Psoas muscle (tissue), 8 donors: ENCODE results near the gene NEFH. TPM values are rescaled to one million over a fixed set of nuclear protein-coding genes. Genes with fewer than 3 reads are reported as not detected.

Experiments
- ATAC-seq, 4 donors: fragments of 200-7000 bp; cut with Tn5 transposase; one replicate each; pipeline ENCODE4 v1.9.1; 2020; ENCODE audit warnings: moderate library complexity in 3 of 4, mild to moderate bottlenecking in 2 of 4
- DNase-seq, 2 donors: peaks; one replicate each; pipeline ENCODE4 v3.0.0-alpha.2; 2020
- H3K27ac ChIP-seq: fragments of 200-600 bp; one replicate; pipeline ENCODE4 v1.8.0; 2022
- H3K27me3 ChIP-seq, 3 donors: fragments of 200-600 bp in 1 of 3; one replicate each; pipeline versions ENCODE4 v1.6.1 to v1.8.0; 2013 to 2022; ENCODE audit warnings: low read length in 2 of 3, mild to moderate bottlenecking in 2 of 3, moderate library complexity in 1 of 3; ENCODE audit not compliant: insufficient read depth in 3 of 3
- H3K36me3 ChIP-seq, 2 donors: fragments of 200-600 bp in 1 of 2; one replicate each; pipeline versions ENCODE4 v1.6.1 to v1.8.0; 2013 to 2022; ENCODE audit warnings: low read depth in 1 of 2, mild to moderate bottlenecking in 1 of 2, moderate library complexity in 1 of 2; ENCODE audit not compliant: insufficient read depth in 1 of 2
- H3K4me1 ChIP-seq: fragments of 200-600 bp; one replicate; pipeline ENCODE4 v1.8.0; 2022
- H3K4me3 ChIP-seq: fragments of 200-600 bp; one replicate; pipeline ENCODE4 v1.8.0; 2022; ENCODE audit warnings: mild to moderate bottlenecking
- H3K9me3 ChIP-seq: fragments of 200-600 bp; one replicate; pipeline ENCODE4 v1.8.0; 2022
- WGBS, 3 donors: extraction: QIAGEN DNeasy Blood & Tissue Kit; methylation state at CpG; one replicate each; pipeline versions ENCODE4 v1.1.6 to v1.1.7; 2013; 5-methylcytosine and 5-hydroxymethylcytosine counted together
- intact Hi-C, 2 donors: fragments of 100-400 bp; cut with DNase I; formaldehyde crosslinking; loops; one replicate each; pipeline versions ENCODE4 v1.11.0 to v1.14.2; 2022
- polyA plus RNA-seq, 3 donors: library from polyadenylated mRNA; stranded (reverse); fragments of 200-250 nt; gene quantifications; one replicate each; pipeline ENCODE4 v1.2.3, GENCODE V29; 2013
- total RNA-seq, 4 donors: library from RNA; stranded (reverse); fragmentation: NEBNext Ultra II Directional in 2 of 4; extraction: Animal tissue kit (Norgen Biotek cat#: 25700) in 2 of 4; gene quantifications; one replicate each; pipeline versions ENCODE4 v1.2.1 to v1.2.4, GENCODE V29; 2021 to 2023
- TF ChIP-seq, protein P1 (sequence below): fragments of 200-600 bp; IDR thresholded peaks from one replicate; pipeline ENCODE4 v1.8.0; 2022; ENCODE audit warnings: antibody characterized with exemption
- donor health status: healthy with polysubstance abuse.
- donor health status: DM: no; HTN: no; CAD: no; lungs with moderate emphysema.
- donor health status: Bipolar disorder and iron deficiency.
- donor health status: healthy.
- donor health status: DM: yes; HTN: yes; CAD: no.
- donor health status: DM: no; HTN: no; CAD: no.
- donor health status: DM: no; HTN: no; CAD: no.
- donor health status: DM: yes; HTN: yes; CAD: no.

The NEFH gene
- total and polyA plus RNA-seq, 7 donors, result 0.06 to 0.54 (median 0.18) TPM

- 86 to 91% (median 87%) methylated on average over 5 of the region's 5 CpGs for WGBS, 3 donors
- Histone ChIP-seq H3K9me3 (no peaks in the 10 kb centered on the region), H3K4me3 (no peak overlapping the region), H3K36me3 (no peaks in the 10 kb centered on the region), H3K4me1 (no peaks in the 10 kb centered on the region), H3K27ac (no peak overlapping the region), H3K27me3 (peaks cover 0 to 2% (median 0%) of the 10 kb centered on the region in 3 donors)
- no peak for ATAC-seq
- TF ChIP-seq, protein P1, sequence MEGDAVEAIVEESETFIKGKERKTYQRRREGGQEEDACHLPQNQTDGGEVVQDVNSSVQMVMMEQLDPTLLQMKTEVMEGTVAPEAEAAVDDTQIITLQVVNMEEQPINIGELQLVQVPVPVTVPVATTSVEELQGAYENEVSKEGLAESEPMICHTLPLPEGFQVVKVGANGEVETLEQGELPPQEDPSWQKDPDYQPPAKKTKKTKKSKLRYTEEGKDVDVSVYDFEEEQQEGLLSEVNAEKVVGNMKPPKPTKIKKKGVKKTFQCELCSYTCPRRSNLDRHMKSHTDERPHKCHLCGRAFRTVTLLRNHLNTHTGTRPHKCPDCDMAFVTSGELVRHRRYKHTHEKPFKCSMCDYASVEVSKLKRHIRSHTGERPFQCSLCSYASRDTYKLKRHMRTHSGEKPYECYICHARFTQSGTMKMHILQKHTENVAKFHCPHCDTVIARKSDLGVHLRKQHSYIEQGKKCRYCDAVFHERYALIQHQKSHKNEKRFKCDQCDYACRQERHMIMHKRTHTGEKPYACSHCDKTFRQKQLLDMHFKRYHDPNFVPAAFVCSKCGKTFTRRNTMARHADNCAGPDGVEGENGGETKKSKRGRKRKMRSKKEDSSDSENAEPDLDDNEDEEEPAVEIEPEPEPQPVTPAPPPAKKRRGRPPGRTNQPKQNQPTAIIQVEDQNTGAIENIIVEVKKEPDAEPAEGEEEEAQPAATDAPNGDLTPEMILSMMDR, result no peak
- intact Hi-C loops, result no loop called here
- DNase-seq, result no peak
These were observed 18.8 kb upstream of the NEFH start for GRCh38 chr22:29461263-29461662.

DNA sequence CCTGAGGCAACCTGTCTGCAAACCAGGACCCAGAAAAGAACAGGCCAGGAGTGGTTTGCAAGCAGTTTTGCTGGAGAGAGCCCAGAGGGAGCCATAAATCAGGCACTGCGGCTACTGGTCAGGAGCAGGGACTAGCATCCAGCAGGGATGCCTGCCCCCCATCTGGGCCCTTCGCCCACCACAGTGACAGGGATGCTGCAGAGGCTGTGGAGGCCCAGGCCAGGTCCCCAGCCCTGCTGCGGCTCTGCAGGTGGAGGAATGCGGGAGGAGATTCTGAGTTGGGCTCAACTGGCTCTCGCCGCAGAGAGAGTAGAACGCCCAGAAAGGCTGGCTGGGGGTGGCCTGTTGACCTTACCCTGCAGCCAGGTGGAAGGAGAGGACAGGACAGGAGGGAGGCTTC is 16.4 kb upstream of the NEFH start:
- DNase-seq (no peak), ATAC-seq (no peak)
- 83 to 93% (median 85%) methylated on average over 7 of the region's 7 CpGs for WGBS, 3 donors
- no peaks in the 10 kb centered on the region for H3K9me3 ChIP-seq
- H3K27me3 ChIP-seq, result peaks cover 0 to 5% (median 3%) of the 10 kb centered on the region in 3 donors
- intact Hi-C loops, result no loop called here
- no peak overlapping the region for H3K4me3 ChIP-seq
- TF ChIP-seq, protein P1, result no peak
- H3K27ac ChIP-seq, result no peak overlapping the region
- H3K4me1 ChIP-seq, result no peaks in the 10 kb centered on the region
- no peaks in the 10 kb centered on the region for H3K36me3 ChIP-seq

GRCh38 chr22:29464581-29464980 is 15.4 kb upstream of the NEFH start:
- intact Hi-C loops, result no loop called here
- no peaks in the 10 kb centered on the region for H3K36me3 ChIP-seq
- no peaks in the 10 kb centered on the region for H3K4me1 ChIP-seq
- 76 to 83% (median 78%) methylated on average over 7 of the region's 7 CpGs for WGBS, 3 donors
- TF ChIP-seq, protein P1, result no peak
- peaks cover 0 to 12% (median 5%) of the 10 kb centered on the region in 3 donors for H3K27me3 ChIP-seq
- H3K27ac ChIP-seq, result no peak overlapping the region
- no peak for ATAC-seq
- H3K9me3 ChIP-seq, result no peaks in the 10 kb centered on the region
- no peak overlapping the region for H3K4me3 ChIP-seq
- no peak for DNase-seq

DNA sequence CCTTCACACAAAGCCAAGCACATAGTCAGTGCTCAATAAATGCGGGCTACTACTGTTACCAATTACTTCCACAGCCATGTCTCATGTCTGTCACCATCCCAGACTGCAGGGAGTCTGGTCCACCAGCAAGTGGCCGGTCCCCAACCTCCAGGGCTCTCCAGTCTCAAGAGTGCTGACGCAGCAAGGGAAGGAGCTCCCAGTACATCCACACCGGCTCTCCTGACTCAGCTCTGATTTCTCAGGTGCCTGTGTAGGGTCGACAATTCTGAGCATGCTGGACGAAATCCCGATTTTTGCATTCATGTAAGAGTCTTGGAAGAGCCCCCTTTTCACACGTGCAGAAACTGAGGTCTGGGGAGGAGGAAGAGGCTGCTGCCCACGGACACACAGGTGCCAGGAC is 10.3 kb upstream of the NEFH start:
- Histone ChIP-seq H3K4me1 (peaks cover 4% of the 10 kb centered on the region), H3K27me3 (peaks cover 0 to 50% (median 10%) of the 10 kb centered on the region in 3 donors), H3K4me3 (no peak overlapping the region), H3K9me3 (no peaks in the 10 kb centered on the region), H3K36me3 (no peaks in the 10 kb centered on the region), H3K27ac (no peak overlapping the region)
- no peak for DNase-seq
- TF ChIP-seq, protein P1, result no peak
- no peak for ATAC-seq
- intact Hi-C loops, result no loop called here
- WGBS, 3 donors, result 28 to 46% (median 38%) methylated on average over 9 of the region's 9 CpGs

DNA sequence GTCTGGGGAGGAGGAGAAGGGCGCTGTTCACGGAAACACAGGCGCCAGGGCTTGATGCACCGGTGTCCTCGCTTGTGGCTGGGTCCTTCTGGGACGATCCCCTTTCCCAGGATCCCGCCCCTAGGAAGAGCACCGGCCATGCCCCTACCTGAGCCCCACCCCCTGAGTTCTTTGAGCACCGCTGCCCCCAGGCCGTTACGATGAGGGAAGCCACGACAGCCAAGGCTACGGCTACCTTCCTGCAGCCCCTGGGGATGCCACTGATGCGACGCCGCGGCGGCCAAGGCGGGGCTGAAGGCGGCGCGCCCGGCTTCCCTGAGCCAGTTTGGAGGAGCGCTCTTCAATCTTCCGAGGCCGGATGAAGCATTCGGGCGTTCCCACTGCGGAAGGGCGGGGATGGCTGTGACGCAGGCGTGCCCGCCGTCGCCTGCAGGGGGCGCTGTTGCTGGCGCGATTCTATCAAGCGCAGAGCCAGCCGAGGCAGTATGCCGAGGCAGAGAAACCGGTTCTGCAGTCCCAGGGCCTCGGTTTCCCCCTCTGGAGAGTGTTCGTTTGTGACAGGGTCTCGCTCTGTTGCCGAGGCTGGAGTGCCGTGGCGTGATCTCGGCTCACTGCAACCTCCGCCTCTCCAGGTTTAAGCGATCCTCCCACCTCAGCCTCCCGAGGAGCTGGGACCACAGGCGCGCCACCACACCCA is 9.7 kb upstream of the NEFH start:
- intact Hi-C loops, result no loop called here
- Histone ChIP-seq H3K9me3 (no peaks in the 10 kb centered on the region), H3K36me3 (no peaks in the 10 kb centered on the region), H3K27ac (no peak overlapping the region), H3K4me3 (no peak overlapping the region), H3K27me3 (peaks cover 0 to 55% (median 10%) of the 10 kb centered on the region in 3 donors), H3K4me1 (peaks cover 4% of the 10 kb centered on the region)
- DNase-seq, result peak; percentile 52 to 82
- peak in 3 of 4 donors; percentile 69 to 74 (median 69) for ATAC-seq
- TF ChIP-seq, protein P1, result peak; percentile 55
- 14 to 18% (median 17%) methylated on average over 51 to 54 of the region's 54 CpGs for WGBS, 3 donors
